Tibial artery (tissue), 4 donors: Measurements from ENCODE around the gene FGF12.

Experiments
- DNase-seq, 2 donors: peaks; one replicate each; pipeline ENCODE4 v3.0.0-alpha.2; 2019
- H3K27ac ChIP-seq, 2 donors: fragments of 200-600 bp; sonication (generic) in 1 of 2; 1 replicate in 1 of 2; 2 replicates in 1 of 2; pipeline ENCODE4 v1.5.1; 2018 to 2019; ENCODE audit warnings: mild to moderate bottlenecking in 1 of 2
- H3K27me3 ChIP-seq, 2 donors: fragments of 200-600 bp; sonication (generic) in 1 of 2; one replicate each; pipeline versions ENCODE4 v1.5.1 to v1.6.0; 2016 to 2019
- H3K36me3 ChIP-seq, 3 donors: fragments of 200-600 bp; sonication (generic) in 2 of 3; one replicate each; pipeline ENCODE4 v1.5.1; 2016 to 2019; ENCODE audit warnings: mild to moderate bottlenecking in 2 of 3
- H3K4me1 ChIP-seq, 4 donors: fragments of 200-600 bp; sonication (generic) in 2 of 4; 1 replicate in 3 of 4; 2 replicates in 1 of 4; pipeline ENCODE4 v1.5.1; 2016 to 2019
- H3K4me3 ChIP-seq, 2 donors: fragments of 200-600 bp; sonication (generic) in 1 of 2; 1 replicate in 1 of 2; 2 replicates in 1 of 2; pipeline ENCODE4 v1.5.1; 2018 to 2019; ENCODE audit warnings: mild to moderate bottlenecking in 2 of 2
- H3K9me3 ChIP-seq, 3 donors: fragments of 200-600 bp; sonication (generic) in 1 of 3; one replicate each; pipeline ENCODE4 v1.5.1; 2016 to 2019
- CTCF ChIP-seq, 2 experiments: fragments of 200-600 bp in 1 of 2; fragments of 450-650 bp in 1 of 2; IDR thresholded peaks; one replicate each; pipeline ENCODE4 v1.5.1; 2017 to 2019; ENCODE audit warnings: antibody characterized with exemption in 2 of 2, mild to moderate bottlenecking in 1 of 2, moderate library complexity in 1 of 2
- intact Hi-C: fragments of 100-400 bp; cut with DNase I; formaldehyde crosslinking; loops from one replicate; pipeline ENCODE4 v1.15.0; 2023; ENCODE audit warnings: low total_unique reads

Gene FGF12

GRCh38 chr3:192170659-192171058 lies 556.7 kb downstream of the FGF12 start:
- no peaks in the 10 kb centered on the region for H3K36me3 ChIP-seq
- no peak for TF ChIP-seq CTCF (IDR thresholded peaks at IDR 0.05)
- no peak for DNase-seq
- H3K27me3 ChIP-seq = no peaks in the 10 kb centered on the region
- H3K9me3 ChIP-seq = no peaks in the 10 kb centered on the region
- no peak overlapping the region for H3K4me3 ChIP-seq
- intact Hi-C loops = no loop called here
- no peaks in the 10 kb centered on the region for H3K4me1 ChIP-seq
- no peak overlapping the region for H3K27ac ChIP-seq

GRCh38 chr3:192170031-192170430 lies 557.3 kb downstream of the FGF12 start:
- no peak for TF ChIP-seq CTCF (IDR thresholded peaks at IDR 0.05)
- intact Hi-C loops = no loop called here
- H3K36me3 ChIP-seq = no peaks in the 10 kb centered on the region
- no peak for DNase-seq
- no peaks in the 10 kb centered on the region for H3K9me3 ChIP-seq
- no peak overlapping the region for H3K4me3 ChIP-seq
- no peak overlapping the region for H3K27ac ChIP-seq
- H3K4me1 ChIP-seq = no peaks in the 10 kb centered on the region
- no peaks in the 10 kb centered on the region for H3K27me3 ChIP-seq

GRCh38 chr3:192169332-192169915 lies 557.9 kb downstream of the FGF12 start:
- TF ChIP-seq CTCF (IDR thresholded peaks at IDR 0.05) = no peak
- no peak overlapping the region for H3K4me3 ChIP-seq
- DNase-seq = no peak
- no peaks in the 10 kb centered on the region for H3K4me1 ChIP-seq
- intact Hi-C loops = no loop called here
- H3K36me3 ChIP-seq = no peaks in the 10 kb centered on the region
- H3K27ac ChIP-seq = no peak overlapping the region
- H3K27me3 ChIP-seq = no peaks in the 10 kb centered on the region
- no peaks in the 10 kb centered on the region for H3K9me3 ChIP-seq

- H3K9me3 ChIP-seq = no peaks in the 10 kb centered on the region
- DNase-seq = no peak
- TF ChIP-seq CTCF (IDR thresholded peaks at IDR 0.05) = no peak
- H3K4me1 ChIP-seq = no peaks in the 10 kb centered on the region
- no peaks in the 10 kb centered on the region for H3K36me3 ChIP-seq
- no peak overlapping the region for H3K4me3 ChIP-seq
- H3K27ac ChIP-seq = no peak overlapping the region
- no peaks in the 10 kb centered on the region for H3K27me3 ChIP-seq
- intact Hi-C loops = no loop called here
Observed at GRCh38 chr3:192168202-192168601, 559.1 kb downstream of the FGF12 start.

GRCh38 chr3:192165552-192165951 lies 561.8 kb downstream of the FGF12 start:
- no peak for DNase-seq
- Histone ChIP-seq H3K9me3 (no peaks in the 10 kb centered on the region), H3K4me3 (no peak overlapping the region), H3K4me1 (no peaks in the 10 kb centered on the region), H3K36me3 (no peaks in the 10 kb centered on the region), H3K27me3 (no peaks in the 10 kb centered on the region), H3K27ac (no peak overlapping the region)
- TF ChIP-seq CTCF (IDR thresholded peaks at IDR 0.05) = no peak
- intact Hi-C loops = no loop called here

GRCh38 chr3:192161661-192162060 lies 565.7 kb downstream of the FGF12 start:
- Histone ChIP-seq H3K4me3 (no peak overlapping the region), H3K4me1 (no peaks in the 10 kb centered on the region), H3K9me3 (no peaks in the 10 kb centered on the region), H3K27ac (no peak overlapping the region), H3K36me3 (no peaks in the 10 kb centered on the region), H3K27me3 (no peaks in the 10 kb centered on the region)
- no peak for DNase-seq
- TF ChIP-seq CTCF (IDR thresholded peaks at IDR 0.05) = no peak
- intact Hi-C loops = no loop called here
